Neural progenitor cell (in vitro differentiated cells): ENCODE data around the gene CRBN. TPM values are rescaled to one million over a fixed set of nuclear protein-coding genes. Genes with fewer than 3 reads are reported as not detected.
A peak's percentile ranks its signal among the peaks of the same experiment; 100 is the strongest.

Experiments
- DNase-seq: peaks from one replicate; pipeline ENCODE4 v3.0.0-alpha.2; 2016; ENCODE audit warnings: low spot score
- H2AFZ ChIP-seq: fragments of 200-600 bp; sonication (generic); replicated peaks from 2 replicates; pipeline ENCODE4 v1.6.1; 2016; ENCODE audit warnings: antibody characterized with exemption
- H3F3A ChIP-seq: fragments of 200-600 bp; sonication (generic); 2 replicates; pipeline ENCODE4 v1.6.1; 2016; ENCODE audit warnings: antibody characterized with exemption, low read depth
- H3K27ac ChIP-seq: fragments of 200-600 bp; sonication (generic); 2 replicates; pipeline ENCODE4 v1.5.1; 2016; ENCODE audit warnings: mild to moderate bottlenecking
- H3K27me3 ChIP-seq: fragments of 200-600 bp; sonication (generic); 2 replicates; pipeline ENCODE4 v1.6.1; 2016; ENCODE audit warnings: mild to moderate bottlenecking, moderate library complexity
- H3K36me3 ChIP-seq: fragments of 200-600 bp; sonication (generic); 2 replicates; pipeline ENCODE4 v1.5.1; 2016
- H3K4me1 ChIP-seq: fragments of 200-600 bp; sonication (generic); 2 replicates; pipeline ENCODE4 v1.6.1; 2016; ENCODE audit warnings: mixed run types
- H3K4me2 ChIP-seq: fragments of 200-600 bp; sonication (generic); 2 replicates; pipeline ENCODE4 v1.6.1; 2016
- H3K4me3 ChIP-seq: fragments of 200-600 bp; sonication (generic); 2 replicates; pipeline ENCODE4 v1.5.1; 2016
- H3K79me2 ChIP-seq: fragments of 200-600 bp; sonication (generic); 2 replicates; pipeline ENCODE4 v1.6.1; 2016; ENCODE audit warnings: low read depth
- H3K9ac ChIP-seq: fragments of 200-600 bp; sonication (generic); 2 replicates; pipeline ENCODE4 v1.6.1; 2016
- H3K9me3 ChIP-seq: fragments of 200-600 bp; sonication (generic); 2 replicates; pipeline ENCODE4 v1.5.1; 2016; ENCODE audit warnings: low read depth
- H4K20me1 ChIP-seq: fragments of 200-600 bp; sonication (generic); 2 replicates; pipeline ENCODE4 v1.6.1; 2016; ENCODE audit warnings: low read depth
- H3K27ac Mint-ChIP-seq: 3 replicates; pipeline ENCODE4 v1.8.0; 2021; ENCODE audit warnings: mixed read lengths
- H3K27me3 Mint-ChIP-seq: 2 replicates; pipeline ENCODE4 v1.8.0; 2022; ENCODE audit warnings: low read depth, mild to moderate bottlenecking, inconsistent platforms, moderate library complexity, mixed read lengths; ENCODE audit not compliant: insufficient read depth
- H3K36me3 Mint-ChIP-seq: 3 replicates; pipeline ENCODE4 v1.8.0; 2021; ENCODE audit warnings: mixed read lengths
- H3K4me1 Mint-ChIP-seq: 3 replicates; pipeline ENCODE4 v1.8.0; 2021; ENCODE audit warnings: mixed read lengths
- H3K4me3 Mint-ChIP-seq: 3 replicates; pipeline ENCODE4 v1.8.0; 2021; ENCODE audit warnings: mild to moderate bottlenecking, moderate library complexity, mixed read lengths
- H3K9me3 Mint-ChIP-seq: 3 replicates; pipeline ENCODE4 v1.8.0; 2020; ENCODE audit warnings: mixed read lengths
- CTCF ChIP-seq: fragments of 200-600 bp; sonication (generic); IDR thresholded peaks from 2 replicates; pipeline ENCODE4 v1.5.1; 2017; ENCODE audit warnings: antibody characterized with exemption, mild to moderate bottlenecking
- EZH2 ChIP-seq: fragments of 200-600 bp; sonication (generic); IDR thresholded peaks from 2 replicates; pipeline ENCODE4 v1.6.1; 2017; ENCODE audit warnings: antibody characterized with exemption, mild to moderate bottlenecking, moderate library complexity
- EZH2phosphoT487 ChIP-seq: fragments of 200-600 bp; sonication (generic); IDR thresholded peaks from 2 replicates; pipeline ENCODE4 v1.6.1; 2017; ENCODE audit warnings: antibody characterized with exemption
- total RNA-seq: library from RNA; depleted of rRNA; stranded (reverse); fragments of >200 nt; gene quantifications from 2 replicates; pipeline ENCODE4 v1.2.3, GENCODE V29; 2015; ENCODE audit warnings: low replicate concordance

Gene CRBN
- total RNA-seq, 1 donor from 2014 or later: 78.0 TPM

- no peak for DNase-seq
- Histone ChIP-seq H3K27me3 (no peaks in the 10 kb centered on the region), H3K9ac (no peak overlapping the region), H3K4me3 (no peak overlapping the region), H3K79me2 (no peaks in the 10 kb centered on the region), H3K4me1 (no peaks in the 10 kb centered on the region), H3K9me3 (no peaks in the 10 kb centered on the region), H3K27ac (no peak overlapping the region), H3F3A (no peaks in the 10 kb centered on the region), H3K36me3 (no peaks in the 10 kb centered on the region), H3K4me2 (no peak overlapping the region), H2AFZ (no peak overlapping the region), H4K20me1 (no peaks in the 10 kb centered on the region)
- no peaks in the 10 kb centered on the region for H3K36me3 Mint-ChIP-seq
- no peaks in the 10 kb centered on the region for H3K9me3 Mint-ChIP-seq
- no peak overlapping the region for H3K4me3 Mint-ChIP-seq
- TF ChIP-seq CTCF (no peak), EZH2phosphoT487 (no peak), EZH2 (no peak)
- no peaks in the 10 kb centered on the region for H3K4me1 Mint-ChIP-seq
- H3K27me3 Mint-ChIP-seq: peaks cover 6% of the 10 kb centered on the region
- no peak overlapping the region for H3K27ac Mint-ChIP-seq
Measured at GRCh38 chr3:3209057-3209456, 29.6 kb upstream of the CRBN start.

GRCh38 chr3:3201611-3202010 is 22.1 kb upstream of the CRBN start:
- Histone ChIP-seq H3K9me3 (no peaks in the 10 kb centered on the region), H2AFZ (no peak overlapping the region), H3K4me1 (no peaks in the 10 kb centered on the region), H3K4me2 (no peak overlapping the region), H3K4me3 (no peak overlapping the region), H3K36me3 (no peaks in the 10 kb centered on the region), H3K27me3 (no peaks in the 10 kb centered on the region), H3F3A (no peaks in the 10 kb centered on the region), H3K27ac (no peak overlapping the region), H3K79me2 (no peaks in the 10 kb centered on the region), H4K20me1 (no peaks in the 10 kb centered on the region), H3K9ac (no peak overlapping the region)
- no peak overlapping the region for H3K27ac Mint-ChIP-seq
- no peak overlapping the region for H3K4me3 Mint-ChIP-seq
- H3K4me1 Mint-ChIP-seq: no peaks in the 10 kb centered on the region
- TF ChIP-seq EZH2 (no peak), CTCF (no peak), EZH2phosphoT487 (no peak)
- no peaks in the 10 kb centered on the region for H3K9me3 Mint-ChIP-seq
- no peaks in the 10 kb centered on the region for H3K36me3 Mint-ChIP-seq
- no peak for DNase-seq
- peaks cover 3% of the 10 kb centered on the region for H3K27me3 Mint-ChIP-seq

- TF ChIP-seq CTCF: peak; percentile 97
- TF ChIP-seq EZH2: no peak
- Mint-ChIP-seq H3K4me1 (no peaks in the 10 kb centered on the region), H3K27ac (no peak overlapping the region), H3K27me3 (peaks cover 3% of the 10 kb centered on the region), H3K9me3 (no peaks in the 10 kb centered on the region), H3K36me3 (no peaks in the 10 kb centered on the region), H3K4me3 (no peak overlapping the region)
- Histone ChIP-seq H3K27ac (no peak overlapping the region), H3K9me3 (no peaks in the 10 kb centered on the region), H3K4me1 (no peaks in the 10 kb centered on the region), H3F3A (no peaks in the 10 kb centered on the region), H3K9ac (no peak overlapping the region), H3K27me3 (peaks cover 3% of the 10 kb centered on the region), H3K79me2 (no peaks in the 10 kb centered on the region), H3K4me3 (no peak overlapping the region), H4K20me1 (no peaks in the 10 kb centered on the region), H3K36me3 (no peaks in the 10 kb centered on the region), H3K4me2 (no peak overlapping the region), H2AFZ (no peak overlapping the region)
- DNase-seq: peak; percentile 80
Measured at GRCh38 chr3:3200632-3201212, 21.2 kb upstream of the CRBN start.
